Stimulated activated CD4-positive, alpha-beta T cell treated with anti-CD3 and anti-CD28 coated beads, Interleukin-1b, Interleukin-23, amount 100 ng/mL, for 4 hours (primary cell): ENCODE results near the gene PTGER1.

Experiments
- DNase-seq, 2 donors: peaks; one replicate each; pipeline ENCODE4 v3.0.0-alpha.2; 2020; ENCODE audit warnings: low read depth in 2 of 2

PTGER1 gene

GRCh38 chr19:14502334-14503092 is 27.4 kb upstream of the PTGER1 start:
- DNase-seq: no peak

GRCh38 chr19:14497228-14497921 is 22.2 kb upstream of the PTGER1 start:
- DNase-seq: no peak

GRCh38 chr19:14496834-14497227 is 21.7 kb upstream of the PTGER1 start:
- no peak for DNase-seq

- DNase-seq: peak; percentile 69 to 82
Measured at GRCh38 chr19:14496029-14496833, 21.1 kb upstream of the PTGER1 start, which contains the start of gene GIPC1. TSS of gene GIPC1 (minus strand) at chr19:14496127. CDS start at chr19:14482976, 13,151 bp downstream.

GRCh38 chr19:14495672-14496028 is 20.5 kb upstream of the PTGER1 start:
- no peak for DNase-seq

- DNase-seq: no peak
Measured at GRCh38 chr19:14494910-14495671, 19.9 kb upstream of the PTGER1 start.

GRCh38 chr19:14494411-14494810 is 19.3 kb upstream of the PTGER1 start:
- no peak for DNase-seq

- DNase-seq: no peak
Measured at GRCh38 chr19:14492756-14493337, 17.7 kb upstream of the PTGER1 start.

GRCh38 chr19:14487370-14488125 is 12.4 kb upstream of the PTGER1 start:
- DNase-seq: no peak

GRCh38 chr19:14482172-14482941 is 7.2 kb upstream of the PTGER1 start:
- DNase-seq: no peak

GRCh38 chr19:14480700-14481079 is 5.5 kb upstream of the PTGER1 start:
- DNase-seq: no peak

- peak; percentile 61 to 67 for DNase-seq
Measured at GRCh38 chr19:14479975-14480699, 5.0 kb upstream of the PTGER1 start.

- no peak for DNase-seq
Measured at GRCh38 chr19:14479309-14479974, 4.3 kb upstream of the PTGER1 start.

GRCh38 chr19:14478113-14478545 is 3.0 kb upstream of the PTGER1 start:
- no peak for DNase-seq

- DNase-seq: no peak
Measured at GRCh38 chr19:14477418-14478112, 2.4 kb upstream of the PTGER1 start.

- DNase-seq: no peak
Measured at GRCh38 chr19:14476673-14477401, 1.7 kb upstream of the PTGER1 start.

GRCh38 chr19:14476327-14476672 is 1.1 kb upstream of the PTGER1 start:
- DNase-seq: no peak
